ENCODE measurements around the gene HSD11B1L. TPM values are rescaled to one million over a fixed set of nuclear protein-coding genes. Genes with fewer than 3 reads are reported as not detected.

The HSD11B1L gene
- total RNA-seq, 1 donor = 6.5 TPM

DNA sequence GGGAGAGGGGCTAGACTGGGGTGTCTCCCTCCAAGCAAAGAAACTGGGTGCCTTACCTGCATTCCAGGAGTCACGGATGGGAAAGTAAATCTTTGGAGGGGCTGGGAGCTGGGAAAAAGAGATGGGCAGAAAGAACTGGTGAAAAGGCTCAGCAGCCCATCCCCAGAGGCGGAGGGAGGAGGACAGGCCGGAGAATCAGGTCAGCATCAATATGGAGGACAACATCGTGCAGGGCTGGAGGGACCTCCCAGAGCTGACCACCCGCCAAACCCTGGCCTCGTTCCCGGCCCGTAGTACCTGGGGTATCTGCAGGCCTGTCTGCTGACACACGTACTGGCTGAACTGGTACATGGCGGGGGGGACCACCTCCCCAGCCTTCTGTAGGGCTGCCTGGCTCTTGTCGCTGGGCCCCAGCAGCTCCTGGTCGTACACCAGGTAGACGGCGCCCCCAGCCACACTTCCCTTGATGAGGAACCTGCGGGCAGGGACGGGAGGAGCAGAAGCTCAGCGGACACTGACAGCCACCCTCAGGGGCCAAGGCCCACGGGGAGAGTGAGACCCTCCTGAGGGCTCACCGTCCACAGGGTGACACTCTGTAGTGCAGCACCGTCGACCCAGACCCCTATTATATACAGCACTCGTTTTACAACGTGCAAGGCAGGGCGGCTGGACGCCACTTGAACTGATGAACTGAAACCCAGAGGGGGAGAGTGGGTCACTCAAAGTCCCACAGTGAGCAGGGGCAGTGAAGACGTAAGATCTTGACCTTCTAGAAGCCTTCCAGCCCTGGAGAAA lies 1.3 kb upstream of the HSD11B1L start:
- TF ChIP-seq, protein P1, sequence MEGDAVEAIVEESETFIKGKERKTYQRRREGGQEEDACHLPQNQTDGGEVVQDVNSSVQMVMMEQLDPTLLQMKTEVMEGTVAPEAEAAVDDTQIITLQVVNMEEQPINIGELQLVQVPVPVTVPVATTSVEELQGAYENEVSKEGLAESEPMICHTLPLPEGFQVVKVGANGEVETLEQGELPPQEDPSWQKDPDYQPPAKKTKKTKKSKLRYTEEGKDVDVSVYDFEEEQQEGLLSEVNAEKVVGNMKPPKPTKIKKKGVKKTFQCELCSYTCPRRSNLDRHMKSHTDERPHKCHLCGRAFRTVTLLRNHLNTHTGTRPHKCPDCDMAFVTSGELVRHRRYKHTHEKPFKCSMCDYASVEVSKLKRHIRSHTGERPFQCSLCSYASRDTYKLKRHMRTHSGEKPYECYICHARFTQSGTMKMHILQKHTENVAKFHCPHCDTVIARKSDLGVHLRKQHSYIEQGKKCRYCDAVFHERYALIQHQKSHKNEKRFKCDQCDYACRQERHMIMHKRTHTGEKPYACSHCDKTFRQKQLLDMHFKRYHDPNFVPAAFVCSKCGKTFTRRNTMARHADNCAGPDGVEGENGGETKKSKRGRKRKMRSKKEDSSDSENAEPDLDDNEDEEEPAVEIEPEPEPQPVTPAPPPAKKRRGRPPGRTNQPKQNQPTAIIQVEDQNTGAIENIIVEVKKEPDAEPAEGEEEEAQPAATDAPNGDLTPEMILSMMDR (IDR thresholded peaks at IDR 0.05; ENCODE audit: insufficient read depth, low read depth, low read length) = no peak
- H3K4me3 ChIP-seq (ENCODE audit: low read depth, low read length) = peak overlapping the region; percentile 99
- DNase-seq (ENCODE audit: low read depth) = no peak

DNA sequence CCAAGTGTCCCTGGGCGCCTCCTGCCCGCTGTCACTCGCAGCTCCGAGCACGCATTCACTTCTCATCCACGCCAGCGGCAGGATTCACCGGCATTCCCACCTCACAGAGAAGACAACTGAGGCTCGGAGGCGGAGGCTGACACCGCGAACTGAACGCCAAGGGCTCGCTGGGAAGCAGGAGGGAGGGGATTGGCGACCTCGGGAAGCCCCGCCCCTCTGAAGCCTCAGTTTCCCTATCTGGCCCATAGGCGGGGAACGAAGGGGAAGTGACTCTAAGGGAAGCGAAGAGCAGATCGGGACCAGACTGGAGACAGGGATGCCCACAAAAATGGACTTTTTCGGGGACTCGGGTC lies 767 bp upstream of the HSD11B1L start:
- TF ChIP-seq, protein P1 (IDR thresholded peaks at IDR 0.05; ENCODE audit: insufficient read depth, low read depth, low read length) = no peak
- peak; percentile 17 for DNase-seq (ENCODE audit: low read depth)
- H3K4me3 ChIP-seq (ENCODE audit: low read depth, low read length) = peak overlapping the region; percentile 99

DNA sequence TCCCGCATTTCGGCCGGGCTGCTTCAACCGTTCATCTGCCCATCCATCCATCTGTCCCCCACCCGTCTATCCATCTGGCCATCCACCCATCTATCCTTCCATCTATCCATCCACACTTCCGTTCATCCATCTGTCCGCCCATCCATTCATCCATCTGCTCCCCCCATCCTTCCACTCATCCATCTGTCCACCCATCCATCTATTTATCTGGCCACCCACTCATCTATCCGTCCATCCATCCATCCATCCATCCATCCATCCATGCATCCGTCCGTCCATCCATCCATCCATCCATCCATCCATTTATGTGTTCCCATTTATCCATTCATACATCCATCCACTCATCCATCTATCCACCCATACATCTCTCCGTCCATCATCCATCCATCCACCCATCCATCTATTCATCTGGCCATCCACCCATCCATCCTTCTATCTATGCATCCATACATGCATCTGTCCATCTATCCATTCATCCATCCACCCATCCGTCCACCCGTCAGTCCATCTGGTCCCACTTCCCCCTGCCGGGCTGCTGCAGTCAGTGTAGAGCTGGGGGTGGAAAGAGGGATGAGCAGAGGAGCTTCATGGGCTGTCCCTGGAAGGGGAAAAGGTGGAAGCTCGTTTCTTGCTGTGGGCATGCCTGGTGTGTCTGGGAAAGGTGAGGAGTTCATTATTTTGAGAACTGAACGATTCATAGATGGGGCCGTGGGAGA lies 722 bp downstream of the HSD11B1L start:
- TF ChIP-seq, protein P1 (IDR thresholded peaks at IDR 0.05; ENCODE audit: insufficient read depth, low read depth, low read length) = no peak

DNA sequence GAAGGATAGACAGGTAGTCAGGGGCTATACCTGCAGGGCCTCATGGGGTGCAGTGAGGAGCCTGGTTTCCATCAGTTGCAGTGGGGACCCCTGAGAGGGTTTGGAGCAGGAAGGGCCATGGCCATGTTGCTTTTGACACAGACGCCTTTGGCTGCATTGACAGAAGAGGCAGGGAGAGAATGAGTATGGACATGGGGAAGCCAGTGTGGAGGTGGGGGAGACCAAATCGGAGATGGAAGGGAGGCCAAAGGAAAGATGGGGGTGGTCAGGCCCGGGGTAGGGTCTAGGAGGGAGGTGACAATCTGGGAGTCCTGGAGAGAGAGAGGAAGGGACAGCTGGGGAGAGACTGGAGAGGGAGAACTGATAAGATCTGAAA lies 1.3 kb downstream of the HSD11B1L start:
- TF ChIP-seq, protein P1 (IDR thresholded peaks at IDR 0.05; ENCODE audit: insufficient read depth, low read depth, low read length) = no peak
- H3K4me3 ChIP-seq (ENCODE audit: low read depth, low read length) = no peak overlapping the region
- no peak for DNase-seq (ENCODE audit: low read depth)

More for the DNA sequence above, 722 bp downstream of the HSD11B1L start:
- peak overlapping the region; percentile 99 for H3K4me3 ChIP-seq (ENCODE audit: low read depth, low read length)
- DNase-seq (ENCODE audit: low read depth) = no peak

DNA sequence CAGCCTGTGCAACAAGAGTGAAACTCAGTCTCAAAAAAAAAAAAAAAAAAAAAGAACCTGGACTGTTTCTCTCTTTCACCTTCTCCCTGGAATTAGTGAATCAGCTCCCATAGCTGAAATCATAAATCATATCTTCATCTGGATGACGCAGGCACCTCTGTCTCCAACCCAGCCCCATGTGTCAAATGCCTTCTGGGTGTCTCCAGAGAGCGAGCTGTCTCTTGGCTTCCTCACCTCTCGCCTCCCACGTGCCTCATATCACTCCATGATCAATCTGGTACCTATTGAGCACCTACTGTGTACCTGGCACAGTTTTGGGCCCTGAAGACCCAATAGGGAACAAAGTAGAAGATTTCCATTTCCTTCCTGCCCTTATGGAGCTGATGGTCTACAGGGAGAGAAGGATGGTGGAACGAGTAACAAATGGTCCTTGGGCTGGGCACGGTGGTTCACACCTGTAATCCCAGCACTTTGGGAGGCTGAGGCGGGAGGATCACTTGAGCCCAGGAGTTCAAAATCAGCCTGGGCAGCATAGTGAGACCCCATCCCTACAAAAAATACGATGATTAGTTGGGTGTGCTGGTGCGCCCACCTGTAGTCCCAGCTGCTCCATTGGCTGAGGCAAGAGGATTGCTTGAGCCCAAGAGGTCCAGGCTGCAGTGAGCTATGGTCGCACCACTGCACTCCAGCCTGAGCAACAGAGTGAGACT lies 2.5 kb downstream of the HSD11B1L start:
- DNase-seq (ENCODE audit: low read depth) = no peak
- H3K4me3 ChIP-seq (ENCODE audit: low read depth, low read length) = no peak overlapping the region
- TF ChIP-seq, protein P1 (IDR thresholded peaks at IDR 0.05; ENCODE audit: insufficient read depth, low read depth, low read length) = no peak

DNA sequence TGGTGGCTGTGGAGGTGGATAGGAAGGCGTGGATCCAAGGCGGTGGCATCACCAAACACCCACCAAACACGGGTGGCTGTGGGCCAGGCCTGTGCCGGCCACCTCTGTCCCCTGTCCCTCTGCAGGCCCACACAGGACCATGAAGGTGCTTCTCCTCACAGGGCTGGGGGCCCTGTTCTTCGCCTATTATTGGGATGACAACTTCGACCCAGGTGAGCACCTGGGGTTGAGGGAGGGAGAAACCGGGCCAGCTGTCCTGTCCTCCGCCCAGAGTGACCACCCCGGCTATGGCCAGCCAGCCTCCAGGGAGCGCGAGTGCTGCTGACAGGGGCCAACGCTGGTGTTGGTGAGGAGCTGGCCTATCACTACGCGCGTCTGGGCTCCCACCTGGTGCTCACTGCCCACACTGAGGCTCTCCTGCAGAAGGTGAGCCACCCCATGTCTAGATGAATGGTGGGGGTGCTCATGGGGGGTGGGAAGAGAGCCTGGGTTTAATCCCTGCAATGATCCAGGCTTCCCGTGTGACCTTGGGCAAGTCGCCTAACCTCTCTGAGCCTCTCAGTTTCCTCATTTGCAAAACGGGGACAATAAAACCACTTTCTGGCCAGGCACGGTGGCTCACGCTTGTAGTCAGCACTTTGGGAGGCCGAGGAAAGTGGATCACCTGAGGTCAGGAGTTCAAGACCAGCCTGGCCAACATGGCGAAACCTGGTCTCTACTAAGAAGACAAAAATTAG lies 4.0 kb downstream of the HSD11B1L start:
- TF ChIP-seq, protein P1 (IDR thresholded peaks at IDR 0.05; ENCODE audit: insufficient read depth, low read depth, low read length) = no peak
- no peak for DNase-seq (ENCODE audit: low read depth)
- H3K4me3 ChIP-seq (ENCODE audit: low read depth, low read length) = no peak overlapping the region
